HG02678 (cell line): ENCODE data around the gene THAP9.
"Not testable (repeated sequence)": the region's sequence is repeated elsewhere in the genome, so short reads cannot be mapped to it uniquely, and the experiment has no call there.

Experiments
- ATAC-seq: cut with Tn5 transposase; IDR thresholded peaks from one replicate; pipeline ENCODE4 v1.9.1; 2021; ENCODE audit warnings: mild to moderate bottlenecking, moderate library complexity; ENCODE audit not compliant: unreplicated experiment

THAP9 gene, protein sequence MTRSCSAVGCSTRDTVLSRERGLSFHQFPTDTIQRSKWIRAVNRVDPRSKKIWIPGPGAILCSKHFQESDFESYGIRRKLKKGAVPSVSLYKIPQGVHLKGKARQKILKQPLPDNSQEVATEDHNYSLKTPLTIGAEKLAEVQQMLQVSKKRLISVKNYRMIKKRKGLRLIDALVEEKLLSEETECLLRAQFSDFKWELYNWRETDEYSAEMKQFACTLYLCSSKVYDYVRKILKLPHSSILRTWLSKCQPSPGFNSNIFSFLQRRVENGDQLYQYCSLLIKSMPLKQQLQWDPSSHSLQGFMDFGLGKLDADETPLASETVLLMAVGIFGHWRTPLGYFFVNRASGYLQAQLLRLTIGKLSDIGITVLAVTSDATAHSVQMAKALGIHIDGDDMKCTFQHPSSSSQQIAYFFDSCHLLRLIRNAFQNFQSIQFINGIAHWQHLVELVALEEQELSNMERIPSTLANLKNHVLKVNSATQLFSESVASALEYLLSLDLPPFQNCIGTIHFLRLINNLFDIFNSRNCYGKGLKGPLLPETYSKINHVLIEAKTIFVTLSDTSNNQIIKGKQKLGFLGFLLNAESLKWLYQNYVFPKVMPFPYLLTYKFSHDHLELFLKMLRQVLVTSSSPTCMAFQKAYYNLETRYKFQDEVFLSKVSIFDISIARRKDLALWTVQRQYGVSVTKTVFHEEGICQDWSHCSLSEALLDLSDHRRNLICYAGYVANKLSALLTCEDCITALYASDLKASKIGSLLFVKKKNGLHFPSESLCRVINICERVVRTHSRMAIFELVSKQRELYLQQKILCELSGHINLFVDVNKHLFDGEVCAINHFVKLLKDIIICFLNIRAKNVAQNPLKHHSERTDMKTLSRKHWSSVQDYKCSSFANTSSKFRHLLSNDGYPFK

DNA sequence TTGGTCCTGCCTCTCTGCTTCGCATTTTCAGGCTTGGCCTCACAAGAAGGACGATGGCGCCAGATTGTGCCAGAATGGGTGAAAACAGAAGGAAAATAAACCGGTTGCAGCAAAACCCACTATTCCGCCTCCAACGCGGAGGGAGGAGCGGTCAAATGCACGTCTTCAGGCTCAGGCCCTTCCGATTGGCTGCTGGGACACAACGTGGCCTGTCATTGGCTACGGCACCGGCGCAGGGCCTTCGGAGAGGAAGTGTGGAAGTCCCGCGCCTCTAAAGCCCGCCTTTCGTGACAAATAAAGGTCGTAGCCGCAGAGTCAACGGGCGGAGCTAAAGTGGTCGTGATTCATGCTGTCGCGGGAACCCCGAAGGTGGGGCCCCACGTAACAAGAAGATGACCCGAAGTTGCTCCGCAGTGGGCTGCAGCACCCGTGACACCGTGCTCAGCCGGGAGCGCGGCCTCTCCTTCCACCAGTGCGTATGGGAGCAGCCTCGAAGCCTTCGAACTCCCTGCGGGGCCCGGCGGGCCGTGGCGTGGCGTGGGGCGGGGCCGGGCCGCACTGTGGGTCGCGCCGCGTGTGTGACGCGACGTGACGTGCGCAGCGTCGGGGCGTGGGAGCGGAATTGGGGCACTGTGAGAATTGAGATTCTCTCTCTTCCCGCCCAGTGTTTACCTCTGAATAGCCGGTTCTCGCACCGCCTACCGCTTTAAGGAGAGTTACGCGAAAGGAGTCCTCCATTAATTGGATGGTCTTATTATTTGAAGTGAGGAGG lies at the start of gene THAP9:
TSS of gene THAP9 (plus strand) at position 325 of the 772 bp plus-strand sequence. CDS start at position 393, 68 bp downstream.
- ATAC-seq = peak; percentile 87

DNA sequence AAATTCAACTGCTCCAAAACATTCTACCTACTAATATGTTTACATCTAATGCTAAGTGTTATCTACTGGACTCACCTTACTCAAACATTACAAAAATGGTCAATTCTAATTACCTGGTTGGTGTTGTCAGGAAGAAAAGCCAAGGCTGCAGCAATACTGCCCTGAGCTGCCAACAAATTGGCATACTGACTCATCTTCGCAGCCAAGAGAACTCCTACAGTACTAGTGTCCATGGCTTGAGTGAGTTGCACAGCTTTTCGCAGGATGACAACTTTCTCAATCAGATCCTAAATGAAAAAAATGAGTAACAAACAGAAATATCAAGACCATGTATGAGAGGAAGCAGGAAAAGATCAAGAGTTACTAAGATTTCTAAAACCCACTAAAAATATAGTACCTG lies 49.2 kb upstream of the THAP9 start:
- no peak for ATAC-seq

DNA sequence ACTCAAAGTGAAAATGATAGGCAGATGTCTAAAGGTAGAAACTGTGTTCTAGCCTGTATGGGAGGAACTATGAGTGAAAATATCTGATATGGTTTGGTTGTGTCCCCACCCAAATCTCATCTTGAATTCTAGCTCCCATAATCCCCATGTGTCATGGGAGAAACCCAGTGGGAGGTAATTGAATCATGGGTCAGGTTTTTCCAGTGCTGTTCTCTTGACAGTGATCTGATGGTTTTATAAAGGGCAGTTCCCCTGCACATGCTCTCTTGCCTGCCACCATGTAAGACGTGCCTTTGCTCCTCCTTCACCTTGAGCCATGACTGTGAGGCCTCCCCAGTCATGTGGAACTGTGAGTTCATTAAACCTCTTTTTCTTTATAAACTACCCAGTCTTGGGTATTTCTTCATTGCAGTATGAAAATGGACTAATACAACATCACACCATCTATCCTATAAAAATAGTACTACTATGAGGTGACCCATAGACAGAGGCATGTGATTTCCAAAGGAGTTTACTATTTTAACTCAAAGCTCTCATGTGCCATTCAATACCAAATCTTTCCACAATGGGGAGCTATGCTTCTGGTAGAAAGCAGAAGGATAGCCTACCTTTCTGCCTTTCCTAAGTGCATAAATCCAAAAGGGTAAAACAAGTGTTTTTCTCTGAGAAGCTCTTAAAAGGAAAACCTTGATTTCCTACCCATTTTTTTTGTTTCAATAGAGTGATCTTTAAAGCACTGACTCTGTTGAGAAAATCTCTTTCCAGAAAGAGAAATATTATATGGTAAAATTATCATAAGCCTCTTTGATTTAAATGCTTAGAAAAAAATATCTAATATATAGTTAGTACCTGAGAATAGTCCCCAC lies 48.4 kb upstream of the THAP9 start:
- no peak for ATAC-seq

DNA sequence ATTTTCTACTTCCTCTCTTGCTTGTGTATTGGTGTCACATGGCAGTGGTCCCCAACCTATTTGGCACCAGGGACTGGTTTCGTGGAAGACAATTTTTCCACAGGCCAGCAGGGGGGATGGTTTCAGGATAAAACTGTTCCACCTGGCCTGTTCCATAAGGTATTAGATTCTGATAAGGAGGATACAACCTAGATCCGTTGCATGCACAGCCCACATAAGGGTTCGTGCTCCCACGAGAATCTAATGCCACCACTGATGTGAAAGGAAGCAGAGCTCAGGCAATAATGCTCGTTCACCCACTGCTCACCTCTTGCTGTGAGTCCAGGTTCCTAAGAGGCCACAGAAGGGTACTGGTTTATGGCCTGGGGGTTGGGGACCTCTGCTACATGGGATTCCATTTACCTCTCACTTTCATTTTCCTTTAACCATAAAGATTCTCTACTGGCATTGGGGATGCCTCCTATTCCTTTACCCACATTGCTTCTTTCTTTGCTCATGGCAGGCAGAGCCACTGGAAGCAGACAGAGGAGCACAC lies 47.7 kb upstream of the THAP9 start:
- no peak for ATAC-seq

DNA sequence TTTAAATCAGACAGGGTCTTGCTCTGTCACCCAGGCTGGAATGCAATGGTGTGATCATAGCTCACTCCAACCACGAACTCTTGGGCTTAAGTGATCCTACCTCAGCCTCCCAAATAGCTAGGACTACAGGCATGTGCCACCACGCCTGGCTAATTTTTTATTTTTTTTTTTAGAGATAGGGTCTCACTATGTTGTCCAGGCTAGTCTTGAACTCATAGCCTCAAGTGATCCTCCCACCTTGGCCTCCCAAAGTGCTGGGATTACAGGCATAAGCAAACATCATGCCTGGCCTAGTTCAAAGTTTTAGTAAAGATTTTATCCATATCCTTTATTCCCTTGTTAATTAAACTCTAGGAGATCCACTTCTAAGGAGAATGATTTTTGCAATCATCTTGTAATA lies 40.0 kb upstream of the THAP9 start:
- ATAC-seq = not testable (repeated sequence)

DNA sequence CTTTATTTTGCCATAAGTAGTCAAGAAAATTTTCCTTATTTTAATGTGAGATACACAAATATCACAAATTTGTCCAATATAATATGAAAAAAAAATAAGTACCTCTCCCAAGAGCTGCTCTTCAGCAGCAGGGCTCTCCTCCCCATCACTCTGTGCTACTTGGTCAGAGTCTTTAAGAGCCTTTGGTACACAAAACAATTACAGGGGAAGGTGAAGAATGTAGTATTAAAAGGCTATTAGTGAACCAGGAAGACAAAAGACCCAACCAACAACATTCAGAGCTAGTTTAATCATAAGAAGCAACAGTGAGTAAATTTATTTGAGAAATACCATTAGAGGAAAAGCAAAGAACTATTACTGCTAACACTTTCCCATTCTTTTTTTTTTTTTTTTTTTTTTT lies 39.0 kb upstream of the THAP9 start:
- no peak for ATAC-seq

DNA sequence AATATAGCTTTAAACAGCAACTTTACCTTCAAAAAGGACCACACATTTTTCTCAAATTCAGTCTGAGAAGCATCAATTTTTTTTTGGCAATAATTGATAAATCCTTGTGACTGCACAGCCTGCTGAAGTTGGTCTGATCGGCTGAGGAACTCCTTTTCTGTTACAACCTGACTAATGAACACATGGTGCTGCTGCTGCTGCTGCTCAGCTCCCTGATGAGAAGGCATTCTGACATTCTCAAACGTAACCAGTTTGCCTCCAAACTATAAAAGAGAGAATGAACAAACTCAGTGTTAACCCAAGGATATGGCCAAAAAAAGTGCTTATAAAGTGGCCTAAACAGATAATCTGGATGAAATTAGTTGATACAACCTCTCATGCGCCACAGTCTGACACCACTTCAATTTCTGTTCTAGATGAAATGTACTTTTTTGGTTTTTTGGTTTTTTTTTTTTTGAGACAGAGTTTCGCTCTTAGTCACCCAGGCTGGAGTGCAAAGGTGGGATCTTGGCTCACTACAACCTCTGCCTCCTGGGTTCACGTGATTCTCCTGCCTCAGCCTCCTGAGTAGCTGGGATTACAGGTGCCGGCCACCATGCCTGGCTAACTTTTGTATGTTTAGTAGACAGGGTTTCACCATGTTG lies 36.1 kb upstream of the THAP9 start:
- ATAC-seq = no peak

DNA sequence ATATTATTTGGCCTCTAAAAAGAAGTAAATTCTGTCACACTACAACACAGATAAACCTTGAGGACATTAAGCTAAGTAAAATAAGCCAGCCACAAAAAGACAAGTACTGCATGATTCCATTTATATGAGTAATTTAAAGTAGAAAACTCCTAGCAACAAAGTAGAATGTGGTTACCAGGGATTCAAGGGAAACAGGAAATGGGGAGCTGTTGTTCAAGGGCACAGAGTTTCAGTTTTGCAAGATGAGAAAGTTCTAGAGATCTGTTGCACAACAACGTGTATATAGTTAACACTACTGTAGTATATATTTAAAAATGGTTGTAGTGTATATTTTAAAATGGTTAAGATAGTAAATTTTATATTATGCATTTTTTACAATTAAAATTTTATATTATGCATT lies 34.9 kb upstream of the THAP9 start:
- ATAC-seq = no peak

DNA sequence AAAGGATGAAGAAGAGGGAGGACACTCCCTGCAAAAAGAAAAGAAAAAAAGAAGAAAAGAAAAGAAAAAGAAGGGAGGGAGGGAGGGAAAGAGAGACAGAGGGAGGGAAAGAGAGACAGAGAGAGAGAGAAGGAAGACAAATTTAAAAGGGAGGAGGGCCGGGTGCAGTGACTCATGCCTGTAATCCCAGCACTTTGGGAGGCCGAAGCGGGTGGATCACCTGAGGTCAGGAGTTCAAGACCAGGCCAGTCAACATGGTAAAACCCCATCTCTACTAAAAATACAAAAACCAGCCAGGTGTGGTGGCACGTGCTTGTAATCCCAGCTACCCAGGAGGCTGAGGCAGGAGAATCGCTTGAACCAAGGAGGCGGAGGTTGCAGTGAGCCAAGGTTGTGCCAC lies 34.5 kb upstream of the THAP9 start:
- not testable (repeated sequence) for ATAC-seq

DNA sequence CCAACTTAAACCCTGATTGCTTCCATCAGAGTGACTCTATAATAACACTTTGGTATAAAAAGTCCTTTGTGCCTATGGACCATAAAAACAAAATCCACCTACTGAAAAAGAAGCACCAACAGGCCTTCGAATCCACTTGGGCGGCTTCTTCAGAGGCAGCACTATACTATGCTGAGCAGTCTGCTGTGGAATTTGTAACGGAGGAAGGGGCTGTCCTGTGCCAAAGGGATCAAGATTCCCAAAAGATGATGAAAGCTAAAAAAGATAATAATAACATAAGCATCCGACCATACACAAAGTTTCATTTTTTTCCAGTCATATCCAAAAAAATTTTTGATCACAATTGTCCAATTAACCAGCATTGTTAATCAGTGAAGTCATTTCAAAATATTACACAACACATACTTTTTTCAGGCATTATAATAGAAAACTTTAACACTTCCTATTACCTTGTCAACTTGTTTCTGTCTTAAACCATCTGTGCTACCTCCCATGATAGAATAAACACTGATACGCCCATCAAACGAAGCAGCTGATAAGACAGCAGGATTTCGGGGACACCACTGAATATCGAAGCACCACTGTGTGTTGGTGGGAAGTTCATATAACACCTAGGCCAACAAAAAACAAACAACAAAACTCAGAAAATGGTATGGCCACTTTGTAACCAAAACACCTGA lies 33.7 kb upstream of the THAP9 start:
- ATAC-seq = no peak

DNA sequence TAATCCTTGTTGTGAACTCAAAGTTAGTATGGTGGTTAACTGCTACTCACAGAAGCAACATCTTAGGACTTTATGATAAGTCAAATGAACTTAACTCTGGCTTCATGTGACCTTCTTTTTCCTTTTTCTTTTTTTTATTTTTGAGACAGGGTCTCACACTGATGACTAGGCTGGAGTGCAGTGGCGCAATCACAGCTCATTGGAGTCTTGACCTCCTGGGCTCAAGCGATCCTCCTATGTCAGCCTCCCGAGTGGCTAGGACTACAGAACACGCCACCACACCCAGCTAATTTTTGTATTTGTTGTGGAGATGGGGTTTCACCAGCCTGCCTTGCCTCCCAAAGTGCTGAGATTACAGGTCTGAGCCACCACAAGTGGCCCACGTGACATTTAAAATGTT lies 32.0 kb upstream of the THAP9 start:
- no peak for ATAC-seq

DNA sequence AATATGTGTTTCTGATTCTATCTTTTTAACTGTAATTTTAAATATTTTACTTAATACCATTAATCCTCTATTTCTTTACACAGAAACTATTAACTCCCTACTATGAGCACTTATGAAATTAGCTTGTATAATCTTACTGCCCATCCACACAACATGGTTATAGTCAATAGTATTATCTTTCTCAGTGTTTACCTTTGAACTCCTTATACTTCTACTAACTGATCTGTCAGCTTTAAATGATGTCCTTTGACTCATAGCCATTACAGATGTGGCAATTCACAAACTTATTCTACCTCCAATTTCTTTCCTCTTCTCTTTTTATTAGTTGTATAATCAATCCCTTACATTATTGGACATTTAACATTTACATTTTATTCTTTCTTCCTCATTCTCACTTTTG lies 15.1 kb upstream of the THAP9 start:
- ATAC-seq = no peak

DNA sequence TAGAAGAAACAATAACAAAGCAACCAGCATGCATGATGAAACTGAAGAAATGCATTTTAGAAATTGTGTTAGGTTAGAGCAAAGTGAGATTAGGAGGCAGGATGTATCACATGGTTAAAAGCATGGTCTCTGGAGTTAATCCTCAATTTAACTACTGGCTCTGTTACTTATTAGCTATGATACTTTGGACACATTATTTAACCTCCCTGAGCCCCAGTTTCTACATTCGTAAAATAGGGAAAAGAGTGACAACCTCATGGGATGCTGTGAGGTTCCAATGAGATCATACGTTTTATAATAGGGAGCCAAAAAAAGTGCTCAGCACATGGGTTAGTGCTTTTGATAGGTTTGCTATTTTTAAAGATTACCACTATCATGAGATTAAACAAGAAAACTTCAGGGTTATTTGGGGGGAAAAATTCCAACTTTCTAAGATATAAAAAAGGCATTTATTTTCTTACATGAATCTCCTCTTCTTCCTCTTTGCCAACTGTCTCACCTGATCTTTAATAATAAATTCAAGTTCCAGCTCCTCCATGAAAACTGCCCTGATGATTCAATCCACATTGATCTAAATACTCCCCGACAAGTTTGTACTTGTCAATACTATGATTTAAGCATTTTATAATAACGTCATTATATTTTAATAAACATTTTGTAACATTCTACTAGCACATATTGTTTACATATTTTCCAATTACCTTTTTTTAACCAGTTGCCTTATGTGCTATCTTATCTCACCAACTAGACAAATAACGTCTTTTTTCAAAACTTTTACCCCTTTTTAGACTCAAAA lies 14.2 kb upstream of the THAP9 start:
- ATAC-seq = no peak

DNA sequence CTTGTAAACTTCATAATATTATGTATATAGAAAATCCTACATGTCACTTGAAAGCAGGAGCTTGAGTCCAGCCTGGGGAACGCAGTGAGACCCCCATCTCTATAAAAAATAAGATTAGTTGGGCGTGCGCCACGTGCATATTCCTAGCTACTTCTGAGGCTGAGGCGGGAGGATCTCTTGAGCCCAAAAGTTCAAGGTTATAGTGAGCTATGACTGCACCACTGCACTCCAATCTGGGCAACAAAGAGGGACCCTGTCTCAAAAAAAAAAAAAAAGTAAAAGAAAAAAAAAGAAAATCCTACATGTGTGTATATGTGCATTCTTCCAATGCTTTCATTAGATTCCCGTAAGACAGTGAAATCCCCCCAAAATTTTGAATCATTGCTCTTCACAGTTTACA lies 11.2 kb upstream of the THAP9 start:
- no peak for ATAC-seq

DNA sequence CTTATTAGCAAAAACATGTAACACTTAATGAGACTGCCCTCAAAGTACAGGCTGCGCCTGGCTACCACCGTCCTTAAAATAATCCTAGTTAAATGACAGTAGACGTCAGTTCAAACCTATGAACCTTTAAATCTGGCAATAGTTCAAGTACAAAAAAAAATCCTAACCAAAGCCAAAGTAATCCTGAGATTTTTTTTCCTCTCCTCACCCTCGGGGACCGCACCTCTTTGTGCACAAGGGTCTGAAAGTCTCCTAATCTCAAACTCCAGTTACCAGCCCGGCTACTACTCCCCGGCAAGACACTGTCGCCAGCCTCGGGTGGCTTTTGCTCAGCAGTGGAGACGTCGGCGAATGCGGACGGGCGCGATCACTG lies 10.0 kb upstream of the THAP9 start:
- no peak for ATAC-seq

DNA sequence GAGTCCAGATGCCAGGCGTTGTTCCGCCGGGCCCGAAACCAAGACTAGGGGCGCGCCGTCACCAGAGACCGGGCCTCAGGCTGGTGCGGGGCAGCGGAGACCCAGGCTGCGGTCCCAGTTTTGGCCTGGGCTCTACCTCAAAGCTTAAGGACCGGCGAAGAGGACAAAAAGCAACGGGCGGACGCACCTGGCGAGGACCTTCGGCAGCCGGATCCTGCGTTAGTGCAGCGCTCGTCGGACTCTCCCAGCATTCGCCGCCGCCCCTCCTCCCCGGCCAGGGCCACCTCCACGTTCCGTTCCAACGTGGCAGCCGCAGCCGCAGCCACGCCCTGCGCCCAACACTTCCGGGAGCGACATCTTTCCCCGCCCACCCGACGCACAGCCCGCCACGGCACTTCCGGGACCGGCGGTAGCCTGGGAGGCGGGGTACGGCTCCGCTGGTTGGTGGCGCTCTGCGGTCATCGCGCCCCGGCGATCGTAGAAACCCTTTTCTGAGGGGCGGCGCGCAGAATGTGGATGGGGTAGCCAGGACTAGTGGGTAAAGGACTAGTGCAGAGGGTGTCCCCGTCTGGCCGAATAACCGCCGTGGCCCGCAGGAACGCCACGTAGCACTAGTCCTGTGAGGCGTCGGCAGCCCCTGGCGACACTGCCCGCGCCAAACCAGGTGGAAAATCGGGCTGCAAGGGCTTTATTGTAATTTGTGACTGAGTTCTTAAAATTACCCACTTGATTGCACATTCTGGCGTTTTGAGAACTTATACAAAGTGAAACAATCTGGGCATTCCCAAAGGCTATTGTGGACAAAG lies 9.4 kb upstream of the THAP9 start, which contains the start of gene SEC31A:
TSS of gene SEC31A (minus strand) at position 253 of the 806 bp plus-strand sequence. CDS start 9,217 bp downstream, outside the sequence.
- ATAC-seq = peak; percentile 93
